OCI-M2 (cell line): Measurements from ENCODE around the gene ELMO2.
A peak's percentile ranks its signal among the peaks of the same experiment; 100 is the strongest.

Experiments
- DNase-seq: peaks from one replicate; lab custom pipeline; 2025; ENCODE audit not compliant: unreplicated experiment; lab: John Stamatoyannopoulos, UW

Gene ELMO2

GRCh38 chr20:46368902-46369268 lies 37.5 kb downstream of the ELMO2 start:
- no peak for DNase-seq

GRCh38 chr20:46367967-46368901 lies 38.2 kb downstream of the ELMO2 start:
- no peak for DNase-seq

- DNase-seq = no peak
Observed at GRCh38 chr20:46367234-46367633, 39.2 kb downstream of the ELMO2 start.

GRCh38 chr20:46366826-46367225 lies 39.6 kb downstream of the ELMO2 start:
- DNase-seq = no peak

GRCh38 chr20:46365487-46366220 lies 40.8 kb downstream of the ELMO2 start:
- DNase-seq = no peak

- DNase-seq = no peak
Observed at GRCh38 chr20:46364670-46365486, 41.5 kb downstream of the ELMO2 start.

- DNase-seq = peak; percentile 49
Observed at GRCh38 chr20:46363874-46364669, 42.3 kb downstream of the ELMO2 start.

GRCh38 chr20:46362921-46363867 lies 43.2 kb downstream of the ELMO2 start:
- no peak for DNase-seq

- DNase-seq = no peak
Observed at GRCh38 chr20:46361811-46362210, 44.6 kb downstream of the ELMO2 start.

- no peak for DNase-seq
Observed at GRCh38 chr20:46361381-46361780, 45.0 kb downstream of the ELMO2 start.

GRCh38 chr20:46359233-46359751 lies 47.1 kb downstream of the ELMO2 start:
- DNase-seq = no peak

- no peak for DNase-seq
Observed at GRCh38 chr20:46358346-46359058, 47.9 kb downstream of the ELMO2 start.

GRCh38 chr20:46357030-46357514 lies 49.3 kb downstream of the ELMO2 start:
- DNase-seq = no peak

- no peak for DNase-seq
Observed at GRCh38 chr20:46356195-46357029, 50.0 kb downstream of the ELMO2 start.

- DNase-seq = no peak
Observed at GRCh38 chr20:46355778-46356177, 50.6 kb downstream of the ELMO2 start.

- DNase-seq = no peak
Observed at GRCh38 chr20:46354920-46355654, 51.3 kb downstream of the ELMO2 start.

GRCh38 chr20:46354207-46354555 lies 52.2 kb downstream of the ELMO2 start:
- no peak for DNase-seq
